GM23338 (cell line): ENCODE measurements around the gene VPS52. TPM values are rescaled to one million over a fixed set of nuclear protein-coding genes. Genes with fewer than 3 reads are reported as not detected.

Experiments used
- ATAC-seq: fragments of 200-7000 bp; cut with Tn5 transposase; 3 replicates; pipeline ENCODE4 v1.9.1; 2020
- DNase-seq: peaks from one replicate; pipeline ENCODE4 v3.0.0-alpha.2; 2015; ENCODE audit warnings: low spot score
- H2AFZ ChIP-seq: fragments of 200-600 bp; sonication (generic); 2 replicates; pipeline ENCODE4 v1.8.0; 2016; ENCODE audit warnings: antibody characterized with exemption, mild to moderate bottlenecking, moderate library complexity
- H3F3A ChIP-seq: fragments of 200-600 bp; sonication (generic); replicated peaks from 2 replicates; pipeline ENCODE4 v1.8.0; 2017; ENCODE audit warnings: antibody characterized with exemption, mixed run types, low read depth
- H3K27ac ChIP-seq: fragments of 200-600 bp; sonication (generic); 2 replicates; pipeline ENCODE4 v1.6.1; 2016; ENCODE audit warnings: low read depth
- H3K27me3 ChIP-seq: fragments of 200-600 bp; sonication (generic); 2 replicates; pipeline ENCODE4 v1.8.0; 2016; ENCODE audit warnings: mild to moderate bottlenecking, mixed run types, moderate library complexity; ENCODE audit not compliant: insufficient read depth
- H3K36me3 ChIP-seq: fragments of 200-600 bp; sonication (generic); 2 replicates; pipeline ENCODE4 v1.8.0; 2016; ENCODE audit warnings: mild to moderate bottlenecking; ENCODE audit not compliant: insufficient read depth
- H3K4me1 ChIP-seq: fragments of 200-600 bp; sonication (generic); 2 replicates; pipeline ENCODE4 v1.8.0; 2016; ENCODE audit warnings: mild to moderate bottlenecking, moderate library complexity; ENCODE audit not compliant: insufficient read depth
- H3K4me2 ChIP-seq: fragments of 200-600 bp; sonication (generic); 2 replicates; pipeline ENCODE4 v1.7.1; 2017; ENCODE audit warnings: mixed run types
- H3K4me3 ChIP-seq: fragments of 200-600 bp; sonication (generic); 2 replicates; pipeline ENCODE4 v1.6.1; 2016; ENCODE audit warnings: mixed run types
- H3K79me2 ChIP-seq: fragments of 200-600 bp; sonication (generic); replicated peaks from 2 replicates; pipeline ENCODE4 v1.8.0; 2017; ENCODE audit warnings: mild to moderate bottlenecking; ENCODE audit not compliant: insufficient read depth
- H3K9me2 ChIP-seq: fragments of 200-600 bp; sonication (generic); 2 replicates; pipeline ENCODE4 v1.8.0; 2017; ENCODE audit not compliant: insufficient read depth
- H4K20me1 ChIP-seq: fragments of 200-600 bp; sonication (generic); replicated peaks from 2 replicates; pipeline ENCODE4 v1.8.0; 2017; ENCODE audit warnings: mild to moderate bottlenecking; ENCODE audit not compliant: insufficient read depth
- H3K27ac Mint-ChIP-seq: 2 replicates; pipeline ENCODE4 v1.8.0; 2020; ENCODE audit warnings: inconsistent platforms, mild to moderate bottlenecking, moderate library complexity, mixed read lengths
- H3K27me3 Mint-ChIP-seq: 3 replicates; pipeline ENCODE4 v1.8.0; 2022; ENCODE audit warnings: low read depth, mild to moderate bottlenecking, moderate library complexity, mixed read lengths, inconsistent platforms; ENCODE audit not compliant: insufficient read depth, poor library complexity
- H3K36me3 Mint-ChIP-seq: 3 replicates; pipeline ENCODE4 v1.8.0; 2021; ENCODE audit warnings: low read depth, mild to moderate bottlenecking, inconsistent platforms, moderate library complexity, mixed read lengths
- H3K4me1 Mint-ChIP-seq: 3 replicates; pipeline ENCODE4 v1.8.0; 2020; ENCODE audit warnings: mild to moderate bottlenecking, inconsistent platforms, mixed read lengths
- H3K4me3 Mint-ChIP-seq: 3 replicates; pipeline ENCODE4 v1.8.0; 2021; ENCODE audit warnings: moderate library complexity, mild to moderate bottlenecking, inconsistent platforms, mixed read lengths
- H3K9me3 Mint-ChIP-seq: 3 replicates; pipeline ENCODE4 v1.8.0; 2020; ENCODE audit warnings: moderate library complexity, mild to moderate bottlenecking, inconsistent platforms, mixed read lengths
- CTCF ChIP-seq, 2 experiments: fragments of 200-600 bp in 1 of 2; sonication (generic) in 1 of 2; conservative IDR thresholded peaks; 2 replicates each; pipeline versions ENCODE4 v1.5.1 to v1.6.1; 2016 to 2017; ENCODE audit warnings: antibody characterized with exemption in 2 of 2, low read depth in 2 of 2, mild to moderate bottlenecking in 2 of 2, moderate library complexity in 1 of 2
- EZH2 ChIP-seq: fragments of 200-600 bp; sonication (generic); IDR thresholded peaks from one replicate; pipeline ENCODE4 v1.8.0; 2017; ENCODE audit warnings: antibody characterized with exemption, mild to moderate bottlenecking, low read depth; ENCODE audit not compliant: unreplicated experiment
- EZH2phosphoT487 ChIP-seq: fragments of 200-600 bp; sonication (generic); IDR thresholded peaks from one replicate; pipeline ENCODE4 v1.8.1; 2018; ENCODE audit warnings: antibody characterized with exemption; ENCODE audit not compliant: unreplicated experiment
- JUNB ChIP-seq: IDR thresholded peaks from one replicate; pipeline ENCODE4 v1.6.1; 2016; ENCODE audit warnings: antibody characterized with exemption; ENCODE audit not compliant: unreplicated experiment
- NANOG ChIP-seq: IDR thresholded peaks from 2 replicates; pipeline ENCODE4 v1.6.1; 2016; ENCODE audit warnings: antibody characterized with exemption, borderline replicate concordance
- POLR2AphosphoS5 ChIP-seq: IDR thresholded peaks from 2 replicates; pipeline ENCODE4 v1.6.1; 2016; ENCODE audit warnings: antibody characterized with exemption, low read depth
- STAT1 ChIP-seq: IDR thresholded peaks from one replicate; pipeline ENCODE4 v1.6.1; 2016; ENCODE audit warnings: antibody characterized with exemption; ENCODE audit not compliant: unreplicated experiment
- ZNF114 ChIP-seq: fragments of 250-450 bp; sonication (Bioruptor Pico); IDR thresholded peaks from 2 replicates; pipeline ENCODE4 v1.5.0; 2020; ENCODE audit warnings: mild to moderate bottlenecking, moderate library complexity
- ZNF331 ChIP-seq: fragments of 250-450 bp; sonication (Bioruptor Pico); IDR thresholded peaks from 2 replicates; pipeline ENCODE4 v1.5.0; 2020; ENCODE audit warnings: low read depth, mild to moderate bottlenecking, moderate library complexity
- ZNF462 ChIP-seq: fragments of 250-450 bp; sonication (Bioruptor Pico); IDR thresholded peaks from 2 replicates; pipeline ENCODE4 v1.5.0; 2020; ENCODE audit warnings: mild to moderate bottlenecking, moderate library complexity
- polyA plus RNA-seq: library from polyadenylated mRNA; unstranded; fragments of >200 nt; fragmentation: Nextera tagmentation; extraction: Ambion mirVana; gene quantifications from 2 replicates; pipeline ENCODE4 v1.2.1, GENCODE V29; 2016
- total RNA-seq: library from RNA; depleted of rRNA; stranded (reverse); fragments of >200 nt; shearing (Covaris generic); gene quantifications from 2 replicates; pipeline ENCODE4 v1.2.3, GENCODE V29; 2014
- TF ChIP-seq, protein P1 (sequence below): IDR thresholded peaks from one replicate; pipeline ENCODE4 v1.6.1; 2018; ENCODE audit warnings: antibody characterized with exemption; ENCODE audit not compliant: unreplicated experiment
- TF ChIP-seq, protein P2 (sequence below): IDR thresholded peaks from 2 replicates; pipeline ENCODE4 v1.6.1; 2016; ENCODE audit warnings: antibody characterized with exemption

VPS52 gene
- total and polyA plus RNA-seq, 2 experiments from 2014 or later = 27.9 to 31.1 TPM

DNA sequence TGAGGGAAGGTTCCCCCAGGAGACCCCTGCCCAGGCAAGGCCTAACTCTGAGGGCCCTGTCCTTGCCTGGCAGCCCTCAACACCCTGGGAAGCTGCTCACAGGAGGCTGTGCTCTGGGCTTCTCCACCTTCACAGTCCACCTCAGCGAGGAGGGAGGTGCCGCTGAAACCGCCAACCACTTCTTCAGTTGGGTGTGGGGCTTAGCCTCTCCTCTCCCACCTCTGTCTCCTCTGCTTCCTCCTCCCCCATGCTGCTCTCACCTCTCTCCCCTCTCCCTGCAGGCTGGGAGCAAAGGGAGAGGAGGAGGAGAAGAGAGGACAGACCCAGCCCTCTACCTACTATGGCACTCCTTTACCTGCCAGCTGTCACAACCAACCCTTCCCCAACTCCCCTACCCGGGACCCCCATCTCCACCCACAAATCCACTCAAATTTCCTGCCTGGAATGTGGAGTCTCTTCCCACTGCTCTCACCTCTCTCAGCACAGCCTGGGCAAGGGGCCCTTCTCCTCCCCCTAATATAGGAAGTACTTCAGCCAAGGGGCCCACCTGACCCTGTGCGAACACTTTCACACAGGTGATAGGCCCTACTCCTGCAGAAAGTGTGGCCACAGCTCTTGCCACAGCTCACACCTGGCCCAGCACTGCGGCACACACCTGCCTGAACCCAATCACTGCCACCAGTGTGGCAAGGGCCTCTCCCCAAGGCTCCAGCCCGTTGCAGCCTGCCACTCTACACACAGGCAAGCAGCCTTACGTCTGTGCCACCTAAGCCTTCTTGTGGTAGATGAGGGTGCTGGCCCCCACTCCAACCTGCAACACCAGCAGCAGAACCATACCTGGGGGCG, 56.2 kb downstream of the VPS52 start:
- H3K27ac ChIP-seq = no peak overlapping the region
- H3K27me3 Mint-ChIP-seq = peaks cover 80% of the 10 kb centered on the region
- no peak for ATAC-seq
- peaks cover 2% of the 10 kb centered on the region for H3K36me3 Mint-ChIP-seq
- no peaks in the 10 kb centered on the region for H3K9me2 ChIP-seq
- H3K27ac Mint-ChIP-seq = no peak overlapping the region
- no peak overlapping the region for H2AFZ ChIP-seq
- H3K36me3 ChIP-seq = no peaks in the 10 kb centered on the region
- no peaks in the 10 kb centered on the region for H3K79me2 ChIP-seq
- H3K27me3 ChIP-seq = peaks cover 98% of the 10 kb centered on the region
- peaks cover 7% of the 10 kb centered on the region; the same call in 1 of the 2 replicates for H3F3A ChIP-seq
- H3K4me2 ChIP-seq = no peak overlapping the region
- H3K9me3 Mint-ChIP-seq = peaks cover 3% of the 10 kb centered on the region; the same call in 1 of the 3 replicates
- peaks cover 38% of the 10 kb centered on the region for H3K4me1 ChIP-seq
- no peak overlapping the region for H3K4me3 ChIP-seq
- H3K4me3 Mint-ChIP-seq = peak overlapping the region; percentile 15; the same call in 1 of the 3 replicates
- TF ChIP-seq STAT1 = no peak
- TF ChIP-seq ZNF462 (CRISPR knock-in tag) = no peak
- no peak for TF ChIP-seq CTCF (conservative IDR thresholded peaks at IDR 0.05; ENCODE audit: low read depth in 2 of 2)
- TF ChIP-seq, protein P1, sequence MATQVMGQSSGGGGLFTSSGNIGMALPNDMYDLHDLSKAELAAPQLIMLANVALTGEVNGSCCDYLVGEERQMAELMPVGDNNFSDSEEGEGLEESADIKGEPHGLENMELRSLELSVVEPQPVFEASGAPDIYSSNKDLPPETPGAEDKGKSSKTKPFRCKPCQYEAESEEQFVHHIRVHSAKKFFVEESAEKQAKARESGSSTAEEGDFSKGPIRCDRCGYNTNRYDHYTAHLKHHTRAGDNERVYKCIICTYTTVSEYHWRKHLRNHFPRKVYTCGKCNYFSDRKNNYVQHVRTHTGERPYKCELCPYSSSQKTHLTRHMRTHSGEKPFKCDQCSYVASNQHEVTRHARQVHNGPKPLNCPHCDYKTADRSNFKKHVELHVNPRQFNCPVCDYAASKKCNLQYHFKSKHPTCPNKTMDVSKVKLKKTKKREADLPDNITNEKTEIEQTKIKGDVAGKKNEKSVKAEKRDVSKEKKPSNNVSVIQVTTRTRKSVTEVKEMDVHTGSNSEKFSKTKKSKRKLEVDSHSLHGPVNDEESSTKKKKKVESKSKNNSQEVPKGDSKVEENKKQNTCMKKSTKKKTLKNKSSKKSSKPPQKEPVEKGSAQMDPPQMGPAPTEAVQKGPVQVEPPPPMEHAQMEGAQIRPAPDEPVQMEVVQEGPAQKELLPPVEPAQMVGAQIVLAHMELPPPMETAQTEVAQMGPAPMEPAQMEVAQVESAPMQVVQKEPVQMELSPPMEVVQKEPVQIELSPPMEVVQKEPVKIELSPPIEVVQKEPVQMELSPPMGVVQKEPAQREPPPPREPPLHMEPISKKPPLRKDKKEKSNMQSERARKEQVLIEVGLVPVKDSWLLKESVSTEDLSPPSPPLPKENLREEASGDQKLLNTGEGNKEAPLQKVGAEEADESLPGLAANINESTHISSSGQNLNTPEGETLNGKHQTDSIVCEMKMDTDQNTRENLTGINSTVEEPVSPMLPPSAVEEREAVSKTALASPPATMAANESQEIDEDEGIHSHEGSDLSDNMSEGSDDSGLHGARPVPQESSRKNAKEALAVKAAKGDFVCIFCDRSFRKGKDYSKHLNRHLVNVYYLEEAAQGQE = no peak
- no peak for TF ChIP-seq POLR2AphosphoS5
- no peak for TF ChIP-seq JUNB
- TF ChIP-seq NANOG = no peak
- TF ChIP-seq, protein P2, sequence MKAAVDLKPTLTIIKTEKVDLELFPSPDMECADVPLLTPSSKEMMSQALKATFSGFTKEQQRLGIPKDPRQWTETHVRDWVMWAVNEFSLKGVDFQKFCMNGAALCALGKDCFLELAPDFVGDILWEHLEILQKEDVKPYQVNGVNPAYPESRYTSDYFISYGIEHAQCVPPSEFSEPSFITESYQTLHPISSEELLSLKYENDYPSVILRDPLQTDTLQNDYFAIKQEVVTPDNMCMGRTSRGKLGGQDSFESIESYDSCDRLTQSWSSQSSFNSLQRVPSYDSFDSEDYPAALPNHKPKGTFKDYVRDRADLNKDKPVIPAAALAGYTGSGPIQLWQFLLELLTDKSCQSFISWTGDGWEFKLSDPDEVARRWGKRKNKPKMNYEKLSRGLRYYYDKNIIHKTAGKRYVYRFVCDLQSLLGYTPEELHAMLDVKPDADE = no peak
- no peak for TF ChIP-seq EZH2
- TF ChIP-seq ZNF114 = no peak
- TF ChIP-seq EZH2phosphoT487 = no peak
- TF ChIP-seq ZNF331 (CRISPR knock-in tag) = no peak
- H4K20me1 ChIP-seq = peaks cover 14% of the 10 kb centered on the region
- DNase-seq = no peak
- peaks cover 31% of the 10 kb centered on the region for H3K4me1 Mint-ChIP-seq
